ENCODE data around the gene ATP8A2.

Gene ATP8A2

GRCh38 chr13:25429466-25429865 lies 57.7 kb downstream of the ATP8A2 start:
- Histone ChIP-seq H3K9me3 (ENCODE audit: insufficient read depth, low read length) (peaks cover 5% of the 10 kb centered on the region; the same call in 1 of the 2 replicates), H3K36me3 (ENCODE audit: insufficient read depth, insufficient read length, low read length) (no peaks in the 10 kb centered on the region), H3K9ac (ENCODE audit: insufficient read length, low read depth) (no peak overlapping the region), H3K4me1 (ENCODE audit: insufficient read depth, insufficient read length) (no peaks in the 10 kb centered on the region), H3K4me3 (ENCODE audit: insufficient read length, low read depth) (no peak overlapping the region), H3K27me3 (ENCODE audit: insufficient read depth, insufficient read length) (no peaks in the 10 kb centered on the region)
- no peak for TF ChIP-seq SUZ12 (IDR thresholded peaks at IDR 0.05; ENCODE audit: extremely low read depth, insufficient read depth, insufficient read length)
- DNase-seq (ENCODE audit: low read depth, low spot score) = no peak

GRCh38 chr13:25432691-25433090 lies 60.9 kb downstream of the ATP8A2 start:
- no peak overlapping the region for H3K9ac ChIP-seq (ENCODE audit: insufficient read length, low read depth)
- H3K9me3 ChIP-seq (ENCODE audit: insufficient read depth, low read length) = no peaks in the 10 kb centered on the region
- H3K4me1 ChIP-seq (ENCODE audit: insufficient read depth, insufficient read length) = no peaks in the 10 kb centered on the region
- H3K36me3 ChIP-seq (ENCODE audit: insufficient read depth, insufficient read length, low read length) = no peaks in the 10 kb centered on the region
- H3K27me3 ChIP-seq (ENCODE audit: insufficient read depth, insufficient read length) = no peaks in the 10 kb centered on the region
- no peak for DNase-seq (ENCODE audit: low read depth, low spot score)
- no peak for TF ChIP-seq ZNF274 (IDR thresholded peaks at IDR 0.05; ENCODE audit: low read depth, low read length)
- TF ChIP-seq YY1 (IDR thresholded peaks at IDR 0.05; ENCODE audit: insufficient read depth, insufficient read length) = no peak
- no peak for TF ChIP-seq SUZ12 (IDR thresholded peaks at IDR 0.05; ENCODE audit: extremely low read depth, insufficient read depth, insufficient read length)
- H3K4me3 ChIP-seq (ENCODE audit: insufficient read length, low read depth) = no peak overlapping the region

- no peak for DNase-seq (ENCODE audit: low read depth, low spot score)
- H3K4me3 ChIP-seq (ENCODE audit: insufficient read length, low read depth) = no peak overlapping the region
- no peak for TF ChIP-seq ZNF274 (IDR thresholded peaks at IDR 0.05; ENCODE audit: low read depth, low read length)
- no peak for TF ChIP-seq SUZ12 (IDR thresholded peaks at IDR 0.05; ENCODE audit: extremely low read depth, insufficient read depth, insufficient read length)
- no peak for TF ChIP-seq YY1 (IDR thresholded peaks at IDR 0.05; ENCODE audit: insufficient read depth, insufficient read length)
- no peak overlapping the region for H3K9ac ChIP-seq (ENCODE audit: insufficient read length, low read depth)
- no peaks in the 10 kb centered on the region for H3K9me3 ChIP-seq (ENCODE audit: insufficient read depth, low read length)
- no peaks in the 10 kb centered on the region for H3K36me3 ChIP-seq (ENCODE audit: insufficient read depth, insufficient read length, low read length)
- no peaks in the 10 kb centered on the region for H3K4me1 ChIP-seq (ENCODE audit: insufficient read depth, insufficient read length)
- H3K27me3 ChIP-seq (ENCODE audit: insufficient read depth, insufficient read length) = no peaks in the 10 kb centered on the region
Measured at GRCh38 chr13:25440061-25440460, 68.3 kb downstream of the ATP8A2 start.

GRCh38 chr13:25446261-25446660 lies 74.5 kb downstream of the ATP8A2 start:
- TF ChIP-seq SUZ12 (IDR thresholded peaks at IDR 0.05; ENCODE audit: extremely low read depth, insufficient read depth, insufficient read length) (no peak), ZNF274 (IDR thresholded peaks at IDR 0.05; ENCODE audit: low read depth, low read length) (no peak), YY1 (IDR thresholded peaks at IDR 0.05; ENCODE audit: insufficient read depth, insufficient read length) (no peak)

DNA sequence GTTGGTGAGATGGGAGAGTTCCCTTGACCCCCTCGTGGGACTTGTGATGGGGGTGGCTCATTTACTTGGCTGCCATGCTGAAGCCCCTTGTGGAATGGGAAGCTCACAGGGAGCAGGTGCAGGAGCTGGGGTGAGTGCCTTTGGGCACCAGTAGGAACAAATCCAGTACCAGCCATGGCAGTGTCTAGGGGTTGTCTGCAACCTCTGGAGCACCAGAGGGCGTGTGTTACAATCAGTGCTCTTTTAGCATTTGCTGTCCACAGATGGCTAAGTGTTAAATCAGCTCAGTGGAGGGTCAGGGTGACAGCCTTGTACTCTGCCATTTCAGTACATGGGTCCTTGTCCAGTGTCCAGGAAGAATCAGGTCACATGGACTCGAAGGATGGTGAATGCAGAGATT lies 75.6 kb downstream of the ATP8A2 start:
- Histone ChIP-seq H3K9ac (ENCODE audit: insufficient read length, low read depth) (no peak overlapping the region), H3K27me3 (ENCODE audit: insufficient read depth, insufficient read length) (no peaks in the 10 kb centered on the region), H3K9me3 (ENCODE audit: insufficient read depth, low read length) (peaks cover 5% of the 10 kb centered on the region; the same call in 1 of the 2 replicates), H3K4me1 (ENCODE audit: insufficient read depth, insufficient read length) (no peaks in the 10 kb centered on the region), H3K36me3 (ENCODE audit: insufficient read depth, insufficient read length, low read length) (no peaks in the 10 kb centered on the region), H3K4me3 (ENCODE audit: insufficient read length, low read depth) (no peak overlapping the region)
- DNase-seq (ENCODE audit: low read depth, low spot score) = no peak
- TF ChIP-seq YY1 (IDR thresholded peaks at IDR 0.05; ENCODE audit: insufficient read depth, insufficient read length) (no peak), SUZ12 (IDR thresholded peaks at IDR 0.05; ENCODE audit: extremely low read depth, insufficient read depth, insufficient read length) (no peak), ZNF274 (IDR thresholded peaks at IDR 0.05; ENCODE audit: low read depth, low read length) (no peak)

More at GRCh38 chr13:25446261-25446660, 74.5 kb downstream of the ATP8A2 start:
- peaks cover 5% of the 10 kb centered on the region; the same call in 1 of the 2 replicates for H3K9me3 ChIP-seq (ENCODE audit: insufficient read depth, low read length)
- H3K9ac ChIP-seq (ENCODE audit: insufficient read length, low read depth) = no peak overlapping the region
- no peaks in the 10 kb centered on the region for H3K27me3 ChIP-seq (ENCODE audit: insufficient read depth, insufficient read length)
- no peaks in the 10 kb centered on the region for H3K4me1 ChIP-seq (ENCODE audit: insufficient read depth, insufficient read length)
- no peak overlapping the region for H3K4me3 ChIP-seq (ENCODE audit: insufficient read length, low read depth)
- no peak for DNase-seq (ENCODE audit: low read depth, low spot score)
- H3K36me3 ChIP-seq (ENCODE audit: insufficient read depth, insufficient read length, low read length) = no peaks in the 10 kb centered on the region

DNA sequence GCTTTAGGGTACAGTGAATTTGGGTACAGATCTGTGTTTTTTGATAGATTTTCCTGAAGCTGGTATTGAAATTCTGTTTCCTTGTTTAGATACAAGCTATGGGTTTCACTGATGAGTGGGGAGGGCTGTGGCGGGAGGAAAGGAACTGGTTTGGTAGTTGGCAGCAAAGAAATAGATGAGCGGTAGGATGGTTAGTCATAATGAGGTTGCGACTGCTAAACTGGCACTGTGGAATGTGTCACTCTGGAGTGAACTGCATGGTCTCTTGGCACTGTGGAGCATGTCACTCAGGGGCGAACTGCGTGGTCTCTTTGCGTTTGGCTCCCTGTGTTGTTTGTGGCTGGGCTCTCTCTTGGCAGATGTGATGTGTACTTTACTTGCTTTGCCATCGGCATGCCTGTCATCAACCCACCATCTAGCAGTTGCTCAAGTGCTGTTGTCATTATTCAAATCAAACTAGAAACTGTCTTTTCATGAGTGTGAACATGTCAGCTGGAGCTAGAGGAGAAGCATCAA lies 82.1 kb downstream of the ATP8A2 start:
- TF ChIP-seq YY1 (IDR thresholded peaks at IDR 0.05; ENCODE audit: insufficient read depth, insufficient read length) = no peak
- TF ChIP-seq ZNF274 (IDR thresholded peaks at IDR 0.05; ENCODE audit: low read depth, low read length) = no peak
- TF ChIP-seq SUZ12 (IDR thresholded peaks at IDR 0.05; ENCODE audit: extremely low read depth, insufficient read depth, insufficient read length) = no peak
- no peak overlapping the region for H3K9ac ChIP-seq (ENCODE audit: insufficient read length, low read depth)
- H3K36me3 ChIP-seq (ENCODE audit: insufficient read depth, insufficient read length, low read length) = no peaks in the 10 kb centered on the region
- no peaks in the 10 kb centered on the region for H3K27me3 ChIP-seq (ENCODE audit: insufficient read depth, insufficient read length)
- H3K4me3 ChIP-seq (ENCODE audit: insufficient read length, low read depth) = no peak overlapping the region
- no peak for DNase-seq (ENCODE audit: low read depth, low spot score)
- no peaks in the 10 kb centered on the region for H3K9me3 ChIP-seq (ENCODE audit: insufficient read depth, low read length)
- no peaks in the 10 kb centered on the region for H3K4me1 ChIP-seq (ENCODE audit: insufficient read depth, insufficient read length)

DNA sequence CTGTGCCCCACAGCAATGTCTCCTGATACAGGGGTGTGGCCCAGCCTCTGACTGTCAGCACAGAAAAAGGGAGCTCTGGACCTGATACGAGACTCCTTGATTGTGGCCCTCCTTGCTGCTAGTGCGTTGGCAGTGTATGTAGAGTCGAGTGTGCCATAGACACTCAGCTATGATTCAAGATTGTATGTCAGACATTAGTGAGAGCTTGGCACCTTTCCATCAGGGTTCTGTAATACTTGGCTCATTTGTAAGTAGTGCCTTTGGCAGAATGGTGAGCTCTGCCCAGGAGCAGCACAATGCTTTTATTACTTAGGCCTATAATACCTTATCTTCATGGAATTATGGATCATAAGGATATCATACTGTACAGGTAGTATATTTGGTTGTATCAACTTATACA lies 83.4 kb downstream of the ATP8A2 start:
- H3K4me3 ChIP-seq (ENCODE audit: insufficient read length, low read depth) = no peak overlapping the region
- DNase-seq (ENCODE audit: low read depth, low spot score) = no peak
- H3K9ac ChIP-seq (ENCODE audit: insufficient read length, low read depth) = no peak overlapping the region
- TF ChIP-seq SUZ12 (IDR thresholded peaks at IDR 0.05; ENCODE audit: extremely low read depth, insufficient read depth, insufficient read length) (no peak), ZNF274 (IDR thresholded peaks at IDR 0.05; ENCODE audit: low read depth, low read length) (no peak), YY1 (IDR thresholded peaks at IDR 0.05; ENCODE audit: insufficient read depth, insufficient read length) (no peak)
- no peaks in the 10 kb centered on the region for H3K36me3 ChIP-seq (ENCODE audit: insufficient read depth, insufficient read length, low read length)
- H3K4me1 ChIP-seq (ENCODE audit: insufficient read depth, insufficient read length) = no peaks in the 10 kb centered on the region
- H3K27me3 ChIP-seq (ENCODE audit: insufficient read depth, insufficient read length) = no peaks in the 10 kb centered on the region
- no peaks in the 10 kb centered on the region for H3K9me3 ChIP-seq (ENCODE audit: insufficient read depth, low read length)

All from NT2/D1 (cell line).